Measurements from ENCODE around the gene LLPH. TPM values are rescaled to one million over a fixed set of nuclear protein-coding genes. Genes with fewer than 3 reads are reported as not detected.

LLPH gene
- total RNA-seq, 1 donor from 2014 or later = 14.4 TPM

DNA sequence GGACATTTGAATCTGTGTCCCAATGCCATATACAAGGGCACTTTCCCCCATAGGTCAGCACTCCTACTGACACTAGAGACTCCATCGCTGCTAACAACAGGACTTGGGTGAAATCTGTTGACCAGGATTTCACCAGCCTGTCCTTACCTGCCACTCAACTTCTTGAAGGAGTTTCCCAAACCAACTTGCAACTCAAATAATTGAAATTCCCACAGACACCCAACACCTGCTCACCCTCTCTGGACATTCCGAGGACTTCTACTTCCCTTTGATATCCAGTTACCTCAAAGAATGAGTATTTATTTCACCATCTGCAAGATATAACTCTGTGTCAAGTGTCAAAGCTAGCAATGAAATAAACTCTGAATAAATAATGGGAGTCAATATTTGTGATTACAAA lies 44.6 kb downstream of the LLPH start:
- Mint-ChIP-seq H3K36me3 (ENCODE audit: unreplicated experiment) (no peaks in the 10 kb centered on the region), H3K4me3 (ENCODE audit: unreplicated experiment) (no peak overlapping the region), H3K27ac (ENCODE audit: unreplicated experiment) (no peak overlapping the region)

DNA sequence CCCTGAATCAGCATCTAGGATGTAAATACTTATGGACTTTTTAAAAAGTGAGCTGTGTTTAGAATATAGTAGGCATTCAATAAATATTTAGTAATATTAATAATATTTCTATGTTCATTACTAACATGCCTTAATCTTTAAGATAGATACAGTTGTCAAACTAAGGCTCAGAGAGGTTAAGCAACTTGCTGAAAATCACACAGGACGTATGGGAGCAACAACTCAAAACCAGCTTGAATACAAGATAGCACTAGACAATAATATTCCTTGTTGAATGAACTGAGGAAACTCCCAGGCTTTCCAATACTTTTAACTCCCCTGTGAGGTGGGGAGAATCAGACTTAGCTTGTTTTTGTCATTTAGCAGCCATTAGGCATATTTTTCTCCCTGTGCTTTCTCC lies 45.3 kb downstream of the LLPH start:
- Mint-ChIP-seq H3K36me3 (ENCODE audit: unreplicated experiment) (no peaks in the 10 kb centered on the region), H3K4me1 (ENCODE audit: low read depth, unreplicated experiment) (no peaks in the 10 kb centered on the region), H3K27ac (ENCODE audit: unreplicated experiment) (no peak overlapping the region), H3K27me3 (ENCODE audit: unreplicated experiment) (no peaks in the 10 kb centered on the region), H3K4me3 (ENCODE audit: unreplicated experiment) (no peak overlapping the region), H3K9me3 (ENCODE audit: unreplicated experiment) (no peaks in the 10 kb centered on the region)
- no peak for DNase-seq
- TF ChIP-seq, protein P1, sequence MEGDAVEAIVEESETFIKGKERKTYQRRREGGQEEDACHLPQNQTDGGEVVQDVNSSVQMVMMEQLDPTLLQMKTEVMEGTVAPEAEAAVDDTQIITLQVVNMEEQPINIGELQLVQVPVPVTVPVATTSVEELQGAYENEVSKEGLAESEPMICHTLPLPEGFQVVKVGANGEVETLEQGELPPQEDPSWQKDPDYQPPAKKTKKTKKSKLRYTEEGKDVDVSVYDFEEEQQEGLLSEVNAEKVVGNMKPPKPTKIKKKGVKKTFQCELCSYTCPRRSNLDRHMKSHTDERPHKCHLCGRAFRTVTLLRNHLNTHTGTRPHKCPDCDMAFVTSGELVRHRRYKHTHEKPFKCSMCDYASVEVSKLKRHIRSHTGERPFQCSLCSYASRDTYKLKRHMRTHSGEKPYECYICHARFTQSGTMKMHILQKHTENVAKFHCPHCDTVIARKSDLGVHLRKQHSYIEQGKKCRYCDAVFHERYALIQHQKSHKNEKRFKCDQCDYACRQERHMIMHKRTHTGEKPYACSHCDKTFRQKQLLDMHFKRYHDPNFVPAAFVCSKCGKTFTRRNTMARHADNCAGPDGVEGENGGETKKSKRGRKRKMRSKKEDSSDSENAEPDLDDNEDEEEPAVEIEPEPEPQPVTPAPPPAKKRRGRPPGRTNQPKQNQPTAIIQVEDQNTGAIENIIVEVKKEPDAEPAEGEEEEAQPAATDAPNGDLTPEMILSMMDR (IDR thresholded peaks at IDR 0.05; ENCODE audit: partially characterized antibody, unreplicated experiment) = no peak

More for the DNA sequence above, 44.6 kb downstream of the LLPH start:
- Mint-ChIP-seq H3K27me3 (ENCODE audit: unreplicated experiment) (no peaks in the 10 kb centered on the region), H3K9me3 (ENCODE audit: unreplicated experiment) (no peaks in the 10 kb centered on the region), H3K4me1 (ENCODE audit: low read depth, unreplicated experiment) (no peaks in the 10 kb centered on the region)
- TF ChIP-seq, protein P1 (IDR thresholded peaks at IDR 0.05; ENCODE audit: partially characterized antibody, unreplicated experiment) = no peak
- DNase-seq = no peak

DNA sequence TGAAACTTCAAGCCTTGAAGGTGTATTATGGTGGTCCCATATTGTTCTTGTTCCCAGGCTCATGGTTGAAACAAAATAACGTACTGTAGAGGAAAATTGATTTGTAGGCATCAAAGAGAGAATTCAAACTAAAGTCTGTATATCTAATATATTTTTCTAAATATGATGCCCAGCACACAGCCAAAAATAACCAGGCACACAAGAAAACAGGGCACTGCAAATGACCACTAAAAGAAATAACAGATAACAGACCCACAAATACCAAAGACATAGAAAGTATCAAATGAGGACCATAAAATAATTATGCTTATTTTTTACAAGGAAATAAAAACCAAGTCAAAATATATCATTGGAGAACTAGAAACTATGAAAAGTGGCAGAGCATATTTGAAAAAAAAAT lies 46.8 kb downstream of the LLPH start:
- Mint-ChIP-seq H3K27me3 (ENCODE audit: unreplicated experiment) (no peaks in the 10 kb centered on the region), H3K9me3 (ENCODE audit: unreplicated experiment) (no peaks in the 10 kb centered on the region), H3K27ac (ENCODE audit: unreplicated experiment) (no peak overlapping the region), H3K4me1 (ENCODE audit: low read depth, unreplicated experiment) (no peaks in the 10 kb centered on the region), H3K36me3 (ENCODE audit: unreplicated experiment) (no peaks in the 10 kb centered on the region), H3K4me3 (ENCODE audit: unreplicated experiment) (no peak overlapping the region)
- no peak for DNase-seq
- TF ChIP-seq, protein P1 (IDR thresholded peaks at IDR 0.05; ENCODE audit: partially characterized antibody, unreplicated experiment) = no peak

DNA sequence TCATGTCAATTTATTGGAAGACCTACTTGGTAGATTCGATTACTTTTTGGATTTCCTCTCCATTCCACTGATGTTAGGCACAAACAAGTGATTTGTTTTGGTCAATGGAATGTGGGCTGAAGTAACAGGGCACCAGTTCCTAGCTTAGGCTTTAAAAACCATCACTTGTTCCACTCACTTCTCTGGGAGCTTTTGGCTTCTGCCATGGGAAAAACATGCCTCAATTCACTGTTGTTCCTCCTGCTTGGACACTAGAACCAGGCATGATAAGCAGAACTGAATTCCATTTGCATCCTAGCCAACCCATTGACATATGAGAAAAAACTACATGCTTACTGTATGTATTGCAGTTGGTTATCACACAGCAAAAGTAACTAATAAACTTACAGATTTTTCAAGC lies 47.8 kb downstream of the LLPH start:
- Mint-ChIP-seq H3K27ac (ENCODE audit: unreplicated experiment) (no peak overlapping the region), H3K27me3 (ENCODE audit: unreplicated experiment) (no peaks in the 10 kb centered on the region), H3K4me3 (ENCODE audit: unreplicated experiment) (no peak overlapping the region)

DNA sequence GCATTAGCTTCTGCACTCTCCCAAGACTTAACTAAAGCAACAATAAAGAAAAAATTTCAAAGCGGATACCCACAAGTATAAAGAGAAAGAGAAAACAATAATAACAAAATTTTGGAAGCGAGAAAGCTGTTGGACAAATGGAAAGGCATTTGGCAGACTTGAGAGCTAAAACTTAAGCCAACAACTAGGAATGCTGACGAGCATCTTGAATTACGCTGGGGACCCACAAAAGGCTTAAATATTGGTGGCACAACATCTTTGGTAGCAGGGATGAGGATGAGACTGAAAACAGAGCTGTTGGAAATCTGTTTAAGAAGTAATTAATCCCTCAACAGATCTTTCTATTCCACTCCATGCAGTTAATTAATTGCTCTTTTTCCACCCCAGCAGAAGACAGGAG lies 49.8 kb downstream of the LLPH start:
- H3K27me3 Mint-ChIP-seq (ENCODE audit: unreplicated experiment) = no peaks in the 10 kb centered on the region
- no peaks in the 10 kb centered on the region for H3K4me1 Mint-ChIP-seq (ENCODE audit: low read depth, unreplicated experiment)
- no peak overlapping the region for H3K4me3 Mint-ChIP-seq (ENCODE audit: unreplicated experiment)
- H3K9me3 Mint-ChIP-seq (ENCODE audit: unreplicated experiment) = no peaks in the 10 kb centered on the region
- no peak for DNase-seq
- no peak overlapping the region for H3K27ac Mint-ChIP-seq (ENCODE audit: unreplicated experiment)
- TF ChIP-seq, protein P1 (IDR thresholded peaks at IDR 0.05; ENCODE audit: partially characterized antibody, unreplicated experiment) = no peak
- H3K36me3 Mint-ChIP-seq (ENCODE audit: unreplicated experiment) = no peaks in the 10 kb centered on the region

More for the DNA sequence above, 47.8 kb downstream of the LLPH start:
- TF ChIP-seq, protein P1 (IDR thresholded peaks at IDR 0.05; ENCODE audit: partially characterized antibody, unreplicated experiment) = no peak
- DNase-seq = no peak
- no peaks in the 10 kb centered on the region for H3K4me1 Mint-ChIP-seq (ENCODE audit: low read depth, unreplicated experiment)
- no peaks in the 10 kb centered on the region for H3K9me3 Mint-ChIP-seq (ENCODE audit: unreplicated experiment)
- H3K36me3 Mint-ChIP-seq (ENCODE audit: unreplicated experiment) = no peaks in the 10 kb centered on the region
